GM12874 (cell line): Measurements from ENCODE around the gene NCK1.

ENCODE experiments used
- CTCF ChIP-seq: IDR thresholded peaks from 2 replicates; pipeline ENCODE4 v1.5.1; 2011; ENCODE audit warnings: low read depth, mild to moderate bottlenecking, control low read depth, low read length, moderate library complexity; ENCODE audit not compliant: insufficient read depth

The NCK1 gene

GRCh38 chr3:136946978-136947377 lies 85.0 kb downstream of the NCK1 start:
- no peak for TF ChIP-seq CTCF

- TF ChIP-seq CTCF = no peak
Observed at GRCh38 chr3:136947477-136947876, 85.5 kb downstream of the NCK1 start.

GRCh38 chr3:136949146-136949545 lies 87.1 kb downstream of the NCK1 start:
- no peak for TF ChIP-seq CTCF

GRCh38 chr3:136949708-136950107 lies 87.7 kb downstream of the NCK1 start:
- no peak for TF ChIP-seq CTCF

- no peak for TF ChIP-seq CTCF
Observed at GRCh38 chr3:136950623-136951022, 88.6 kb downstream of the NCK1 start.

GRCh38 chr3:136952292-136952691 lies 90.3 kb downstream of the NCK1 start:
- TF ChIP-seq CTCF = no peak

- no peak for TF ChIP-seq CTCF
Observed at GRCh38 chr3:136954251-136954650, 92.2 kb downstream of the NCK1 start.

- no peak for TF ChIP-seq CTCF
Observed at GRCh38 chr3:136954980-136955780, 93.2 kb downstream of the NCK1 start.
